H9 (cell line): ENCODE measurements around the gene VILL. TPM values are rescaled to one million over a fixed set of nuclear protein-coding genes. Genes with fewer than 3 reads are reported as not detected.

Experiments used
- DNase-seq: peaks from one replicate; pipeline ENCODE4 v3.0.0-alpha.2; 2017
- H2AFZ ChIP-seq: one replicate; pipeline ENCODE4 v1.6.1; 2013; ENCODE audit warnings: mild to moderate bottlenecking, low read length, control low read depth, moderate library complexity
- H2AK5ac ChIP-seq: 2 replicates; pipeline ENCODE4 v1.6.1; 2013; ENCODE audit warnings: low read length, control low read depth, mixed read lengths; ENCODE audit not compliant: insufficient read length
- H2BK120ac ChIP-seq: one replicate; pipeline ENCODE4 v1.6.1; 2013; ENCODE audit warnings: low read depth, mild to moderate bottlenecking, low read length, control low read depth, inconsistent platforms; ENCODE audit not compliant: poor library complexity, severe bottlenecking
- H2BK12ac ChIP-seq: 2 replicates; pipeline ENCODE4 v1.6.1; 2013; ENCODE audit warnings: low read length, control low read depth, mixed read lengths, low read depth; ENCODE audit not compliant: insufficient read length
- H2BK15ac ChIP-seq: 2 replicates; pipeline ENCODE4 v1.6.1; 2013; ENCODE audit warnings: low read depth, low read length, control low read depth
- H2BK20ac ChIP-seq: one replicate; pipeline ENCODE4 v1.6.1; 2013; ENCODE audit warnings: low read depth, mild to moderate bottlenecking, low read length, control low read depth, inconsistent platforms; ENCODE audit not compliant: poor library complexity, severe bottlenecking
- H2BK5ac ChIP-seq: 2 replicates; pipeline ENCODE4 v1.6.1; 2013; ENCODE audit warnings: low read length, control low read depth, mixed read lengths; ENCODE audit not compliant: insufficient read length
- H3K14ac ChIP-seq: 2 replicates; pipeline ENCODE4 v1.6.1; 2013; ENCODE audit warnings: low read length, control low read depth; ENCODE audit not compliant: insufficient read depth
- H3K18ac ChIP-seq: 2 replicates; pipeline ENCODE4 v1.6.1; 2013; ENCODE audit warnings: low read depth, mild to moderate bottlenecking, mixed read lengths, low read length, control low read depth; ENCODE audit not compliant: insufficient read length
- H3K23ac ChIP-seq: 2 replicates; pipeline ENCODE4 v1.6.1; 2013; ENCODE audit warnings: low read length, control low read depth, mixed read lengths, low read depth; ENCODE audit not compliant: insufficient read length
- H3K23me2 ChIP-seq: 2 replicates; pipeline ENCODE4 v1.6.1; 2013; ENCODE audit warnings: low read depth, mild to moderate bottlenecking, mixed read lengths, low read length, control low read depth; ENCODE audit not compliant: insufficient read length, poor library complexity, severe bottlenecking
- H3K27ac ChIP-seq: 2 replicates; pipeline ENCODE4 v1.5.1; 2013; ENCODE audit warnings: low read length, control low read depth, mixed read lengths, low read depth; ENCODE audit not compliant: insufficient read length
- H3K27me3 ChIP-seq: 2 replicates; pipeline ENCODE4 v1.6.1; 2013; ENCODE audit warnings: low read length, control low read depth, inconsistent platforms; ENCODE audit not compliant: insufficient read depth
- H3K4ac ChIP-seq: 2 replicates; pipeline ENCODE4 v1.6.1; 2013; ENCODE audit warnings: low read depth, mild to moderate bottlenecking, control low read depth, inconsistent platforms, low read length, moderate library complexity
- H3K4me1 ChIP-seq: 2 replicates; pipeline ENCODE4 v1.6.1; 2013; ENCODE audit warnings: low read length, control low read depth, inconsistent platforms; ENCODE audit not compliant: insufficient read depth
- H3K4me2 ChIP-seq: 2 replicates; pipeline ENCODE4 v1.6.1; 2013; ENCODE audit warnings: low read length, control low read depth, mixed read lengths; ENCODE audit not compliant: insufficient read length, insufficient read depth
- H3K56ac ChIP-seq: 2 replicates; pipeline ENCODE4 v1.6.1; 2013; ENCODE audit warnings: low read depth, mild to moderate bottlenecking, mixed read lengths, low read length, control low read depth; ENCODE audit not compliant: insufficient read length
- H3K79me1 ChIP-seq: 2 replicates; pipeline ENCODE4 v1.6.1; 2013; ENCODE audit warnings: low read depth, mild to moderate bottlenecking, moderate library complexity, low read length, control low read depth, inconsistent platforms; ENCODE audit not compliant: insufficient read depth, poor library complexity, severe bottlenecking
- H3K79me2 ChIP-seq: 2 replicates; pipeline ENCODE4 v1.6.1; 2013; ENCODE audit warnings: low read length, control low read depth, inconsistent platforms; ENCODE audit not compliant: insufficient read depth
- H3K9ac ChIP-seq: 2 replicates; pipeline ENCODE4 v1.6.1; 2013; ENCODE audit warnings: low read length, control low read depth, mixed read lengths; ENCODE audit not compliant: insufficient read length; ENCODE audit errors: extremely low read depth
- H3K9me3 ChIP-seq: one replicate; pipeline ENCODE4 v1.6.1; 2013; ENCODE audit warnings: low read depth, low read length, inconsistent platforms; ENCODE audit not compliant: control insufficient read depth
- H3T11ph ChIP-seq: one replicate; pipeline ENCODE4 v1.6.1; 2013; ENCODE audit warnings: mild to moderate bottlenecking, low read length, control low read depth, inconsistent platforms
- H4K20me1 ChIP-seq: one replicate; pipeline ENCODE4 v1.6.1; 2013; ENCODE audit not compliant: control insufficient read depth, insufficient read length, insufficient read depth
- H4K5ac ChIP-seq: 2 replicates; pipeline ENCODE4 v1.6.1; 2013; ENCODE audit warnings: low read depth, mild to moderate bottlenecking, mixed read lengths, low read length, control low read depth; ENCODE audit not compliant: insufficient read length
- H4K8ac ChIP-seq: replicated peaks from 2 replicates; pipeline ENCODE4 v1.6.1; 2013; ENCODE audit warnings: low read length, control low read depth, mixed read lengths, low read depth; ENCODE audit not compliant: insufficient read length
- H4K91ac ChIP-seq: 2 replicates; pipeline ENCODE4 v1.6.1; 2013; ENCODE audit warnings: low read depth, mild to moderate bottlenecking, moderate library complexity, mixed read lengths, low read length, control low read depth; ENCODE audit not compliant: insufficient read length
- H3K27ac Mint-ChIP-seq, 3 experiments: 2 replicates in 2 of 3; 3 replicates in 1 of 3; pipeline ENCODE4 v1.8.0; 2020 to 2021; ENCODE audit warnings: mixed read lengths in 3 of 3, mild to moderate bottlenecking in 1 of 3, moderate library complexity in 1 of 3
- H3K27me3 Mint-ChIP-seq: 2 replicates; pipeline ENCODE4 v1.8.0; 2021; ENCODE audit warnings: low read depth, mild to moderate bottlenecking, moderate library complexity, mixed read lengths
- H3K36me3 Mint-ChIP-seq, 3 experiments: 2 replicates in 2 of 3; 3 replicates in 1 of 3; pipeline ENCODE4 v1.8.0; 2020 to 2021; ENCODE audit warnings: low read depth in 3 of 3, mixed read lengths in 3 of 3; ENCODE audit not compliant: insufficient read depth in 1 of 3
- H3K4me1 Mint-ChIP-seq, 2 experiments: 2 replicates each; pipeline ENCODE4 v1.8.0; 2020; ENCODE audit warnings: mixed read lengths in 2 of 2
- H3K4me3 Mint-ChIP-seq, 2 experiments: 2 replicates in 1 of 2; 3 replicates in 1 of 2; pipeline ENCODE4 v1.8.0; 2020 to 2021; ENCODE audit warnings: mild to moderate bottlenecking in 2 of 2, mixed read lengths in 2 of 2, moderate library complexity in 1 of 2
- H3K9me3 Mint-ChIP-seq, 2 experiments: 2 replicates in 1 of 2; 3 replicates in 1 of 2; pipeline ENCODE4 v1.8.0; 2020; ENCODE audit warnings: mild to moderate bottlenecking in 2 of 2, mixed read lengths in 2 of 2, moderate library complexity in 1 of 2
- CTCF ChIP-seq: fragments of 200-600 bp; sonication (generic); conservative IDR thresholded peaks from 3 replicates; pipeline ENCODE4 v1.8.0; 2021; ENCODE audit warnings: antibody characterized with exemption, mild to moderate bottlenecking
- WGBS: extraction: QIAGEN DNeasy Blood & Tissue Kit; methylation state at CpG from one replicate; pipeline ENCODE4 v1.1.7; 2013; ENCODE audit warnings: missing lambda C conversion rate, low lambda C conversion rate, mixed read lengths; ENCODE audit not compliant: insufficient read length; ENCODE audit errors: extremely low coverage; 5-methylcytosine and 5-hydroxymethylcytosine counted together
- total RNA-seq: library from RNA; stranded (reverse); gene quantifications from 2 replicates; pipeline ENCODE4 v1.2.1, GENCODE V29; 2021

The VILL gene
- total RNA-seq, 1 experiment from 2014 or later: 3.2 TPM

GRCh38 chr3:38005076-38006020 lies 14.8 kb downstream of the VILL start:
- no peaks in the 10 kb centered on the region; a peak in 1 of 5 replicates for H3K9me3 Mint-ChIP-seq
- WGBS: no CpG with 5 or more reads among the region's 15 CpGs

More at GRCh38 chr3:38005076-38006020, 14.8 kb downstream of the VILL start:
- no peaks in the 10 kb centered on the region for H3K79me2 ChIP-seq
- H3K14ac ChIP-seq: no peak overlapping the region
- H2BK20ac ChIP-seq: no peak overlapping the region
- no peak overlapping the region for H3K4ac ChIP-seq
- H3K9ac ChIP-seq: no peak overlapping the region
- H2AFZ ChIP-seq: no peak overlapping the region
- no peaks in the 10 kb centered on the region for H3K9me3 ChIP-seq
- H3K27ac ChIP-seq: no peak overlapping the region
- H2BK15ac ChIP-seq: no peak overlapping the region
- H4K91ac ChIP-seq: no peak overlapping the region
- no peak overlapping the region for H2BK120ac ChIP-seq
- TF ChIP-seq CTCF: no peak
- no peak overlapping the region for H4K5ac ChIP-seq
- no peak overlapping the region for H4K8ac ChIP-seq
- no peaks in the 10 kb centered on the region for H4K20me1 ChIP-seq
- H3K18ac ChIP-seq: no peak overlapping the region
- no peak for DNase-seq
- no peak overlapping the region for H3K56ac ChIP-seq
- no peaks in the 10 kb centered on the region for H3K23me2 ChIP-seq
- H2BK5ac ChIP-seq: no peak overlapping the region
- H3K23ac ChIP-seq: no peak overlapping the region
- no peaks in the 10 kb centered on the region for H3K27me3 ChIP-seq
- H2BK12ac ChIP-seq: no peak overlapping the region
- no peak overlapping the region for H2AK5ac ChIP-seq
- Mint-ChIP-seq H3K27ac (peak overlapping the region in 1 of 3 experiments; percentile 75; a peak in 2 of 7 replicates), H3K4me3 (no peak overlapping the region; a peak in 1 of 5 replicates), H3K27me3 (no peaks in the 10 kb centered on the region), H3K36me3 (peaks cover 0 to 16% (median 14%) of the 10 kb centered on the region in 3 experiments; a peak in 6 of 7 replicates), H3K4me1 (peaks cover 7 to 8% of the 10 kb centered on the region in 2 experiments)
- no peaks in the 10 kb centered on the region for H3K79me1 ChIP-seq
- H3T11ph ChIP-seq: no peak overlapping the region
- no peaks in the 10 kb centered on the region for H3K4me1 ChIP-seq
- H3K4me2 ChIP-seq: no peak overlapping the region
